Fibroblast of lung (primary cell): ENCODE results near the gene MLLT10. TPM values are rescaled to one million over a fixed set of nuclear protein-coding genes. Genes with fewer than 3 reads are reported as not detected.
"Not testable (repeated sequence)": the region's sequence is repeated elsewhere in the genome, so short reads cannot be mapped to it uniquely, and the experiment has no call there.

ENCODE experiments used
- DNase-seq, 2 donors: peaks; one replicate each; pipeline versions ENCODE4 v3.0.0 to v3.0.0-alpha.2; 2010; ENCODE audit warnings: low read depth in 2 of 2
- H2AFZ ChIP-seq: 2 replicates; pipeline ENCODE4 v1.5.1; 2012; ENCODE audit warnings: low read length, control low read depth, inconsistent platforms
- H3K27ac ChIP-seq: 2 replicates; pipeline ENCODE4 v1.5.1; 2011; ENCODE audit warnings: low read length, control low read depth; ENCODE audit not compliant: insufficient read depth
- H3K27me3 ChIP-seq: 2 replicates; pipeline ENCODE4 v1.5.1; 2011; ENCODE audit warnings: mild to moderate bottlenecking, low read length; ENCODE audit not compliant: control insufficient read depth, insufficient read depth
- H3K36me3 ChIP-seq: 2 replicates; pipeline ENCODE4 v1.5.1; 2011; ENCODE audit warnings: low read length; ENCODE audit not compliant: control insufficient read depth, insufficient read depth
- H3K4me1 ChIP-seq: 2 replicates; pipeline ENCODE4 v1.5.1; 2011; ENCODE audit warnings: low read length; ENCODE audit not compliant: control insufficient read depth, insufficient read depth; ENCODE audit errors: extremely low read depth
- H3K4me2 ChIP-seq: 2 replicates; pipeline ENCODE4 v1.5.1; 2011; ENCODE audit warnings: low read length, control low read depth; ENCODE audit not compliant: insufficient read depth; ENCODE audit errors: extremely low read depth
- H3K4me3 ChIP-seq, 4 experiments: fragments of 200-600 bp in 1 of 4; sonication (generic) in 1 of 4; replicated peaks in 1 of 4; 2 replicates each; pipeline ENCODE4 v1.5.1; 2011 to 2016; ENCODE audit warnings: low read length in 4 of 4, low read depth in 3 of 4, mild to moderate bottlenecking in 3 of 4, control low read depth in 2 of 4, inconsistent platforms in 1 of 4, mixed read lengths in 1 of 4; ENCODE audit not compliant: insufficient read depth in 1 of 4; ENCODE audit errors: control extremely low read depth in 1 of 4
- H3K79me2 ChIP-seq: 2 replicates; pipeline ENCODE4 v1.5.1; 2012; ENCODE audit warnings: mild to moderate bottlenecking, low read length, inconsistent platforms; ENCODE audit not compliant: control insufficient read depth, insufficient read depth
- H3K9ac ChIP-seq: 2 replicates; pipeline ENCODE4 v1.5.1; 2011; ENCODE audit warnings: mild to moderate bottlenecking, low read length, control low read depth; ENCODE audit not compliant: insufficient read depth
- H3K9me3 ChIP-seq: 2 replicates; pipeline ENCODE4 v1.5.1; 2012; ENCODE audit warnings: low read depth, low read length; ENCODE audit not compliant: control insufficient read depth, insufficient read depth
- H4K20me1 ChIP-seq: 2 replicates; pipeline ENCODE4 v1.5.1; 2011; ENCODE audit warnings: low read length; ENCODE audit not compliant: control insufficient read depth, insufficient read depth; ENCODE audit errors: extremely low read depth
- CTCF ChIP-seq, 2 donors: IDR thresholded peaks in 1 of 2; conservative IDR thresholded peaks in 1 of 2; 1 replicate in 1 of 2; 2 replicates in 1 of 2; pipeline ENCODE4 v1.5.1; 2011 to 2012; ENCODE audit warnings: low read length in 2 of 2, control low read depth in 1 of 2, inconsistent platforms in 1 of 2, low read depth in 1 of 2, mild to moderate bottlenecking in 1 of 2
- EZH2 ChIP-seq: IDR thresholded peaks from 2 replicates; pipeline ENCODE4 v1.5.1; 2012; ENCODE audit warnings: low read length, control low read depth, mild to moderate bottlenecking; ENCODE audit errors: missing control alignments
- polyA plus RNA-seq, 2 donors: library from polyadenylated mRNA; depleted of rRNA in 1 of 2; stranded (reverse) in 1 of 2; unstranded in 1 of 2; fragments of >200 nt; gene quantifications; 2 replicates each; pipeline ENCODE4 v1.2.1, GENCODE V29; 2011 to 2012; ENCODE audit warnings: missing spikeins in 1 of 2
- total RNA-seq: library from RNA; depleted of rRNA; stranded (reverse); fragments of >200 nt; gene quantifications from 2 replicates; pipeline ENCODE4 v1.2.1, GENCODE V29; 2014

The MLLT10 gene
- total and polyA plus RNA-seq, 2 donors (not counting 1 experiment from before 2014, with no cell fraction given) = 25.6 to 56.3 TPM

GRCh38 chr10:21707498-21707897 is 173.5 kb downstream of the MLLT10 start:
- Histone ChIP-seq H3K79me2 (peaks cover 16% of the 10 kb centered on the region), H3K4me3 (no peak overlapping the region), H3K9me3 (no peaks in the 10 kb centered on the region), H3K9ac (no peak overlapping the region), H3K27me3 (no peaks in the 10 kb centered on the region), H3K4me2 (no peak overlapping the region), H3K36me3 (peaks cover 1% of the 10 kb centered on the region), H2AFZ (no peak overlapping the region), H4K20me1 (no peaks in the 10 kb centered on the region), H3K4me1 (no peaks in the 10 kb centered on the region), H3K27ac (no peak overlapping the region)
- TF ChIP-seq EZH2 = no peak
- no peak for TF ChIP-seq CTCF (conservative IDR thresholded peaks at IDR 0.05 in 1 of 2, IDR thresholded peaks at IDR 0.05 in 1 of 2; ENCODE audit: low read depth in 1 of 2, low read length in 2 of 2)
- DNase-seq = no peak

GRCh38 chr10:21712975-21713374 is 178.9 kb downstream of the MLLT10 start:
- Histone ChIP-seq H4K20me1 (no peaks in the 10 kb centered on the region), H3K36me3 (no peaks in the 10 kb centered on the region), H3K79me2 (no peaks in the 10 kb centered on the region), H3K4me3 (no peak overlapping the region), H3K9ac (no peak overlapping the region), H3K4me1 (no peaks in the 10 kb centered on the region), H3K9me3 (no peaks in the 10 kb centered on the region), H3K27me3 (no peaks in the 10 kb centered on the region), H3K27ac (no peak overlapping the region), H3K4me2 (no peak overlapping the region), H2AFZ (no peak overlapping the region)
- DNase-seq = no peak
- TF ChIP-seq CTCF (conservative IDR thresholded peaks at IDR 0.05 in 1 of 2, IDR thresholded peaks at IDR 0.05 in 1 of 2; ENCODE audit: low read depth in 1 of 2, low read length in 2 of 2) = no peak
- TF ChIP-seq EZH2 = no peak

- Histone ChIP-seq H4K20me1 (no peaks in the 10 kb centered on the region), H3K9ac (no peak overlapping the region), H3K79me2 (no peaks in the 10 kb centered on the region), H3K4me3 (no peak overlapping the region), H3K27ac (no peak overlapping the region), H3K4me2 (no peak overlapping the region), H2AFZ (no peak overlapping the region), H3K36me3 (no peaks in the 10 kb centered on the region), H3K4me1 (peaks cover 2% of the 10 kb centered on the region), H3K9me3 (no peaks in the 10 kb centered on the region), H3K27me3 (no peaks in the 10 kb centered on the region)
- no peak for TF ChIP-seq CTCF (conservative IDR thresholded peaks at IDR 0.05 in 1 of 2, IDR thresholded peaks at IDR 0.05 in 1 of 2; ENCODE audit: low read depth in 1 of 2, low read length in 2 of 2)
- TF ChIP-seq EZH2 = no peak
- DNase-seq = peak in 1 of 2 donors; percentile 58
Measured at GRCh38 chr10:21715531-21716195, 181.6 kb downstream of the MLLT10 start.

- DNase-seq, H3K27ac ChIP-seq, H3K79me2 ChIP-seq, H4K20me1 ChIP-seq, H3K4me1 ChIP-seq, H3K36me3 ChIP-seq, H3K9me3 ChIP-seq, H3K9ac ChIP-seq, H3K4me3 ChIP-seq, H3K27me3 ChIP-seq, H2AFZ ChIP-seq, H3K4me2 ChIP-seq: not testable (repeated sequence)
Measured at GRCh38 chr10:21717437-21718054, 183.5 kb downstream of the MLLT10 start.
